NCI-H226 (cell line): Measurements from ENCODE around the gene ADAP2.
"Not testable (repeated sequence)": the region's sequence is repeated elsewhere in the genome, so short reads cannot be mapped to it uniquely, and the experiment has no call there.

Experiments used
- DNase-seq: peaks from one replicate; pipeline ENCODE4 v3.0.0-alpha.2; 2015

The ADAP2 gene, protein sequence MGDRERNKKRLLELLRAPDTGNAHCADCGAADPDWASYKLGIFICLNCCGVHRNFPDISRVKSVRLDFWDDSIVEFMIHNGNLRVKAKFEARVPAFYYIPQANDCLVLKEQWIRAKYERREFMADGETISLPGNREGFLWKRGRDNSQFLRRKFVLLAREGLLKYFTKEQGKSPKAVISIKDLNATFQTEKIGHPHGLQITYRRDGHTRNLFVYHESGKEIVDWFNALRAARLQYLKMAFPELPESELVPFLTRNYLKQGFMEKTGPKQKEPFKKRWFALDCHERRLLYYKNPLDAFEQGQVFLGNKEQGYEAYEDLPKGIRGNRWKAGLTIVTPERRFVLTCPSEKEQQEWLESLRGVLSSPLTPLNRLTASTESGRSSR

DNA sequence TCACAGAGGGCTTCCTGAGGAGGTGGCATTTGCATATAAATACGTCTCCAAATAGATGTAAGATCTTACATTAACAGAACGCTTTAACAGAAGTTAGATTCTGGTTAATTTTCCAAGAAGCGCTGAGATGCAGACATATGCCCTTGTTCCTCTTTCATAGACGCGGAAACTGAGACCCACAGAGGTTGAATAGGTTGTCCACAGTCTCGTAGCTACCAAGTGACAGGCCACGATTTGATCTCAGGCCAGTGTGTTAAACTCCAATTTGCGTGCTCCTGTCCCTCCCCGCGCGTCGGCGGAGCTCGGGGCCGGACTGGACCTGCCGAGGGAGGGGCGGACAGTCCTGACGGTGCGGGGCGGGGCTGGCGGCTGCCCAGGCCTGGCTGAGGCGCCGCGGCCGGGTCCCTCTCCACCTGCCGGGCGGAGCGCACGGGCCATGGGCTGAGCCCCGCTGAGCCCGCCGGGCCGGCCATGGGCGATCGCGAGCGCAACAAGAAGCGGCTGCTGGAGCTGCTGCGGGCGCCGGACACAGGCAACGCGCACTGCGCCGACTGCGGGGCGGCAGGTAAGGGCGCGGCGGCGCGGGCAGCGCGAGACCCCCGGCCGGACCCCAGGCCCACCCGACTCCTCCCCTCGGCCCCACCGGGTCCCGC, at the start of gene ADAP2:
Gene ADAP2 (plus strand): TSS at position 402 of the 653 bp plus-strand sequence. CDS start 70 bp downstream, at position 472.
- DNase-seq: no peak

DNA sequence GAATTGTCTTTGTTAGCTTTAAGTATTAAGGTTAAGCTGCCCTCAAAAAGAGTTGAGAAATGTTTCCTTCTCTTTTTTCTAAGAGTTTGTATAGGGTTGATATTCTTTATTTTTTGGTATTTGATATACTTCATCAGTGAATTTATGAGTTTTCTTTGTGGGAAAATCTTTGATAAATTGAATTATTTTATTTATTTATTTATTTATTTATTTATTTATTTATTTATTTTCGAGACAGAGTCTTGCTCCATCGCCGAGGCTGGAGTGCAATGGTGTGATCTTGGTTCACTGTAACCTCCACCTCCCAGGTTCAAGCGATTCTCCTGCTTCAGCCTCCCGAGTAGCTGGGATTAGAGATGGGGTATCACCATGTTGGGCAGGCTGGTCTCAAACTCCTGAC, 35.6 kb upstream of the ADAP2 start:
- DNase-seq: no peak

DNA sequence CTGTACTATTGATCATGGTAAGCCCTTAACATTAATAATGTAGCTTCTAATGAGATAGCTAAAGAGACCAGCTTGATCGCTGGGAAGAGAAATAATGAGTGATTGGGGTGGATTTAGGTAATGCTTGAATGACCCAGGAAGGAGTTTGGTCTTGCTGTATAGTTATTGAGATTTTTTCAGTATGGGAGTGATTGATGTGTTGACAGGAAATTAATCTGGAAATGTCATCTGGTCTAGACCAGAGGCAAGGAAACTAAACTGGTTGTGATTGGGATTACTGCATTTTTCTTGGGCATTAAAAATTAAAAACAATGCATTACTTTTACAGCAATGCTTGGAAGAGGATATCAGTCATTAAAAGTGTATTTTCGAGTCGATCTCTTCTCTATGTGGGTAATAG, 27.5 kb upstream of the ADAP2 start:
- no peak for DNase-seq

DNA sequence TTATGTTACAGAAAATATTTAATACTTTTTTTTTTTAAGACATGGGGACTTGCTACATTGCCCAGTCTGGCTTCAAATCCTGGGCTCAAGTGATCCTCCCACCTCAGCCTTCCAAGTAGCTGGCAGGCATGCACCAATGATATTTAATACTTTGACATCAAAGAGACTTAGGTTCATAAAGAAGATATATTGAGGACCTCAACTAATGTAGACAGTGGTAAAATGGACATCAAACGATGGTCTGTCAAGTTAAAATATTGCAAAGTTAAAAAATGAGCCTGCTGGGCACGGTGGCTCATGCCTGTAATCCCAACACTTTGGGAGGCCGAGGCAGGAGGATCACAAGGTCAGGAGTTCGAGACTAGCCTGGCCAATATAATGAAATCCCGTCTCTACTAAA, 24.4 kb upstream of the ADAP2 start:
- DNase-seq: no peak

DNA sequence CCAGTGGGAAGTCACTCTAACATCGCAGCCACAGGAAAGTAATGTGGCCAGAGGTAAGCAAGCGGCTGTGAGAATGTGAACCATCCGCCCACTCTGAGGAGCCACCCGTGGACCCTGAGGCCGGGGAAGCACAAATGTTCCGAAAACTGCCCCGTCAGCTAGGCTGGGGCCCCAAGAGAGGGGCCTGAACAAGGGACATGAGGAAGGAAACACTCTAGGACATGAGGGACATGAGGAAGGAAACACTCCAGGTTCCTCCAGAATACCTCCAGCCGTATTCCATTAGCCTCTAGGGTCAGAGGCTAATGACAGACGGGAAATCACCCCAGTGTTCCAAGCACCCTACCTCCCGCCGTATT, 16.0 kb upstream of the ADAP2 start:
- DNase-seq: no peak

DNA sequence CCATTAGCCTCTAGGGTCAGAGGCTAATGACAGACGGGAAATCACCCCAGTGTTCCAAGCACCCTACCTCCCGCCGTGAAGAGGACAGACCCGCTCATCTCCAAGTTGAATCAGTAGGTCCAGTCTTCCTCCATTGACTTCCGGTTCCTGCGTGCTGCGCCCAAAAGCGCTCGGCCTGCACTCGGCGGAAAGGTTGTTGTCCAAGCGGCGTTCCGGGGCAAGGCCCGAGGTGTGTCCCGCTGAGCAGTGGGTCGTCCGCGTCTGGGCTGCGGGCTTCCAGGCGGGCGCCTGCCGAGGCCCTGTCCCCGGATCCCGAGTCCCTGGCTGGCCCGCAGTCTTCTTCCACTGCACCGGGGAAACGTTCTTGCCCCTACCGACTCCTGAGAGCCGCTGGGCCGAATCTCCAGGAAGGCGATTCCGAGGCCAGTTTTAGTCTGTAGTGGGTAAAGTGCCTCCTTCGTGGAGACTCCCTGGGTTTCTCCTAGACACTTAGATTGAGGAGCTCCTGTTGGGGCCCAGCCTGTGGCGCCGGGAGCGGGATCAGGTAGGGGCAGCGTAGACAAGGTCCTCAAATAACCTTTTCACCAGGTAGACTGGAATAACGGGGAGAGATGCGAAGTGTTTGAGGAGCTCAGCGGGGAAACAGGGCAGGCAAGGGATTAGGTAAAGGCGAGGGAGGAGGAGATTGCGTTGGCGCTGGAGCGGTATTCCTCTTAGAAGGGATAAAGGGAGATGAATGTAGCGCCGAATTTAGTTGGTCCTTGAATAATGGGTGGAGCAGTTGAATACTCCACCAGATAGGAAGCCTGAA, 15.4 kb upstream of the ADAP2 start, which contains the start of gene TEFM:
Gene TEFM (minus strand): TSS at position 138 of the 811 bp plus-strand sequence. CDS start 40 bp downstream, at position 98.
- peak; percentile 85 for DNase-seq

DNA sequence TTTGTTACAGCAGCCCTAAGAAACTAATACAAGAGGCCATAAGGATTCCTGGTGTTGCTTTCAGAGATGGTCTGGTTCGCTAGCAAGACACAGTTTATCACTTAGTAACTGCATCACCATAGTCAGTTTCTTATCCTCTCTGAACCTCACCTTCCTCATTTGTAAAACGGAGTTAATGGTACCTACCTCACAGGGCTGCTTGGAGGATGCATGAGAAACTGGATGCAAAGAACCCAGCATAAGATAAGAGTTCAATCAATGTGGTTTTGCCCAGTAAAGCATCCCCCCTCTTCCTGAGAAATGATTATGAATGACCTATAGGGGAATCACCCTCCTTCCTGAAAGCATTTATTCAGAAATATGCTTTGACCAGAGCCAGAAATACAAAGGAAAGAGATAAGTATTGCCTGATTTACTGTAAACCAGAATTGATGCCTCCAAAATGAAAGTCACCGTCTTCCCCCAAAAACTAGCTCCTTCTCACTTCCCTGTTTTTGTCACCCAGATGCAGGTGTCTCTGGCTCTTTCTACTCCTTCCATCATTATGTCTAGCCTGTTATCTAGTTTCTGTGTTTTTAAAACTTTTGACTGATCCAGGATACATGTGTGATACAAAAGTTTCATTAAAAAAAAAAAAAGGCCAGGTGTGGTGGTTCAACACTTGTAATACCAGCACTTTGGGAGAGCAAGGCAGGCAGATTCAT, 12.9 kb upstream of the ADAP2 start:
- no peak for DNase-seq

DNA sequence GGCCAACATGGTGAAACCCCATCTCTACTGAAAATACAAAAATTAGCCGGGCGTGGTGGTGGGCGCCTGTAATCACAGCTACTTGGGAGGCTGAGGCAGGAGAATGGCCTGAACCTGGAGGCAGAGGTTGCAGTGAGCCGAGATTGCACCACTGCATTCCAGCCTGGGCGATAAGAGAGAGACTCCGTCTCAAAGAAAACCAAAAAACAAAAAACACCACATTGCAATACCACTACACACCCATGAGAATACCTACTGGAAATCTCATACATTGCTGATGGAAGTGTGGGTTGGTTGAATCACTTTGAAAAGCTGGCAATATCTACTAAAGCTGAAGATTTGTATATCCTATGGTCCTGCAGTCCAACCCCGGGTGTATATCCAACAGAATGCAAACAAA, 11.6 kb upstream of the ADAP2 start:
- not testable (repeated sequence) for DNase-seq

DNA sequence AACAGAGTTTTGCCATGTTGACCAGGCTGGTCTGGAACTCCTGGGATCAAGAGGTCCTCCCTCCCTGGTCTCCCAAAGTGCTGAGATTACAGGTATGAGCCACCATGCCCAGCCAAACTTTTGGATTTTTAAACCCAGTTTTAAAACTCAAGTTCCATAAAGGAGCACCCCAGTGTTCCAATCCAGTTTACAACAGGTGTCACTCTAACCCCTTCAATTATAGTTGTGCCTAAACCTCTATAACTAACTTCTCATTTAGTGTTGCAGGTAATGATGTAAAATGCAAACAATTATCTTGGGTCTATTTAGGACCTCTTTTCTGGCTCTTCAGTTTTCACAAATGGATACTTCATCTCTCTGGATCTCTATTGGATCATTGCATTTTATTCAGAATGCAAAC, 7.8 kb upstream of the ADAP2 start:
- DNase-seq: no peak

DNA sequence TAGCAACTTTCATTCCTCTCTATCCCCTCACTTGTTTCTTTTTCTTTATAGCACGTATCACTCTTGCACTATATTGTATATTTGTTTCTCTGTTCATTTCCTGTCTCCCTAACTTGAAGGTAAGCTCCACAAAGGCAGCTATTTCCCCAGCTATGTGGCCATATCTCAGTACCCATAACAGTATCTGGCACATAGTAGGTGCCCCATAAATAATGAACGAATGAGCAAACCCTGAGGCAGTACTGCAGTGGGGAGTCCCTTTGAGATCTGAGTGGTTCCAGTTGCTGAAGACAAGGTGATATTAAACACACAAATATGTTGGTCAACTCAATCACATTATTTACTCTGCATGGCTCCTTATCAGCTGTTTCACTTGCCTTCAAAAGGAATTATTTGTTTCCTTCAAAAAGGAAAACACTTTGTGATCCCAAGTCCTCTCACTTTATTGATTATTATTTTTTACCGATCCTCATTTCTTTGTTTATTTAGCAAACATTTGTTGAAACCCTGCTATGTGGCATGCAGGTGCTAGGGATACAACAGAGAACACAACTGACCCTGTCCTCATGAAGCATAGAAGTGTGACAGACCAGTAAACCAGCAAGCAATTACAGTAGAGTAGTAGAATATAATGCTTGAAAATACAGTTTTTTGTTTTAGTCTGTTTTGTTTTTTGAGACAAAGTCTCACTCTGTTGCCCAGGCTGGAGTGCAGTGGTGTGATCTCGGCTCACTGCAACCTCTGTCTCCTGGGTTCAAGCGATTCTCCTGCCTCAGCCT, 5.7 kb upstream of the ADAP2 start:
- DNase-seq: no peak

DNA sequence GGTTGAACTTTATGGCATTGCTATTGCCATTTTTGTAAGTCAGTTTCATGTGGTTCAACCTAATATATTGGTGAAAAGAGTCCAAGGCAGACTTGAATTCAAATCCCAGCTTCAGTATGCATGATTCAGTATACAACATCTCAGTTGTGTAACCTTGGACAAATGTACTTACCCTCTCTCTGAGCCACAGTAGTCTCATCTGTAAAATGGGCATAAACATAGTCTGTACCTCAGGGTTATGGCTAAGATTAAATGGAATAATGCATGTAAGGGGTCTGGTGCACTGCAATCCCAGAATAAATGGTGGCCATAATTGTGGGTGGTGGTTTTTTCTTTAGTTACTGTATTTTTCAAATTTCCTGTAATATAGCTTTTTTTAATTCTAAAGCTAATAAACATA, 4.7 kb upstream of the ADAP2 start:
- no peak for DNase-seq

DNA sequence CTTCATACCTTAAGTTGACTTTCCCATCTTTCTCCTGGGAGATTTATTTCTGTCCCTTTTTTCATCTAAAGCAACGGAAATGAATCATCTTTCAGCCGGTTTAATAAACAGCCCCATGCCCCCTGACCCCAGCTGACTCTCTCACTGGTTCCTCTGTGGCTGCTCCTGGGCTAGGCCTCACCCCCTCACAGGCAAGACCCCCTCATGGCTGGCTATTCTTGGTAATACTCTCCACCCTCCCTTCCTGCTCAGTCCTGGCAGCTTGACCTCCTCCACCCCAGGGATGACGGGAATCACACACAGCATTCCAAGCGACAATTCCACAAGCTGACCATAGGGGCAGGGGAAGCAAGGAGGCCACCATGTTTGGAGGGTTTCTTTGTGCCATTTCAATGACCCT, 1.5 kb upstream of the ADAP2 start:
- no peak for DNase-seq

DNA sequence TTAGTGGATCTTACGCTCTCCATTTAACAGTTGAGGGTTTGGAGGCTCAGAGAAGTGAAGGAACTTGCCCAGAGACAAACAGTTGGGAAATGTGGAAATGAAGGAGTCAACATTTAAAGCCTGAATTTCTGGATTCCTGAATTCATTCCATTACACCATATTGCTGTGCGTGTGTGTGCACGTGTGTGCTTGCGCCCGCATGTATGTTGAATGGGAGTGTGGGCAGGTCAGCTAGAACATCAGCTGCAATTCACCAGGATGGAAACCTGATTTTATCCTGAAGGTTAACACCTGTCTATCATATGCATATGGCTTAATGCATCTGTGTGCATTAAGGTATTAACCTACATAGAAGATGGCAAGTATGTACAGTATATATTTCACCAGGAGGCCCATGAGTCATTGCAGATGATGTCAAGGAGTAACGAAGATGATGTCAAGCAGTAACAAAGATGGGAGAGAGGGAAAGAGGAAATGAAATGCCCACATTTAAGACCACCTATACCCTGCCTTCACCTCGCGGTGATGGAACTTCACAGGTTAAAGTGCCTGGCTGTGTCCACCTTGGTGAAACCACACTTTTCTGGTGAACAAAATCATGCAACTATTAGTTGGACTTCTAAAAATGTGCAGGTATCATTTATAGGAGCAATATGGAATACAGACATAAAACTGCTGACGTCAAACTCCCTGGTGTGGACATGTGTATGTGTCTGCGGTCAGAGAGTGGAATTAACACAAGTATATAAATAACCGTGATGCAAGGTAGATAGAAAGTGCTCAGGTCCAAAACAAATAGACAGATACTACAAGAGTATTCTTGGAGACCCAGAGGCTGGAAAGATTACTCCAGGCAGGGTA, 832 bp upstream of the ADAP2 start:
- DNase-seq: no peak

DNA sequence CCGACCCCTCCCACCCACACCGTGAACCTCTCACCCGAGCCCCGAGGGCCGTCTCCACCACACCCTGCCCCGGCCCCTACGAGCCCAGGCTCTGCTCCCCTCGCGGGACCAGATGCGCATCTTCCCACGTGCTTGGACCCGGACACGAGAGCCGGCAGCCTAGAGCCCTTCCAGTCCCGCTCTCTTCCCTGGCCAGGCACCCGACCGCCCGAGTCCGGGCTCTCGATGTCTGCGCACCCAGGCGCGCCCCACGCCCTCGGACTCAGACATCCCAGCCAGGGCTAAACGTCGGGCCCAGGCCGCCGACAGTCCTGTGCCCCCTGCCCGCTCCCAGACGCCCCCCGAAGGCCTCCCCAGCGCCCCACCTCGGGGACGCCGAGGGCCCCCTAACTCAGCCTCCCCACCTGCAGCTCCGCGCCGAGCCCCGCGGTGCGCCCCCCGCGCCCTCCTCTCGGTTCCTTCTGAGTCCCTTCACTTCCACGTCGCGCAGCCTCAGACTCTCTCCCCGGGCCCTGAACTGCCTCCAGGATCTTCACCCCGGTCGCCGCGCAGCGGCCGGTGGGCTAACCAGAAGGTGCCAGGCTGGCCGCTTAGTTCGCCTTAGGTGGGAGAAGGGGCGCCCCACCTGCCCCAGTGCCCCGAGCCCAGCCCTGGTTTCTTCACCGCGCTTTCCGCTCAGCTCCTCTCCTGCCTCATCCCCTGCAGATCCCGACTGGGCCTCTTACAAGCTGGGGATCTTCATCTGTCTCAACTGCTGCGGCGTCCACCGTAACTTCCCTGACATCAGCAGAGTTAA, 688 bp downstream of the ADAP2 start:
- DNase-seq: no peak

DNA sequence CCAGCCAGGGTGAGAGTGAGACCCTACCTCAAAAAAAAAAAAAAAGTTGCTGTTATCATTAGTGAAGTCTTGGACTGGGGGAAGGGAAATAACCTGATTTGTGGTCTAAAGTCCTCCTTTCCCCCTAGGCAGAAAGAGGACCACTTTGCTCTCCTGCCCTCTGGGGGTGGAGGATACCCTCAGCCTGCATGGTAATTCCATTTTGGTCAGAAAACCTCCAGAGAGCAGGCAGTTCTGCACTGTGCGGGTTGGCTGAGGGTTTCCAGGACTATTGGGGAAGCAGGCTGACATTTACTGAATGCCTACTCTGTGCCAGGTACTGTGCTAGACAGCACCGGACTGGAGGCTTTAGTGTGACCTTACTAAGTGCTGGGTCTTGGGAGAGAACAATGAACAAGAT, 2.6 kb downstream of the ADAP2 start:
- DNase-seq: no peak

DNA sequence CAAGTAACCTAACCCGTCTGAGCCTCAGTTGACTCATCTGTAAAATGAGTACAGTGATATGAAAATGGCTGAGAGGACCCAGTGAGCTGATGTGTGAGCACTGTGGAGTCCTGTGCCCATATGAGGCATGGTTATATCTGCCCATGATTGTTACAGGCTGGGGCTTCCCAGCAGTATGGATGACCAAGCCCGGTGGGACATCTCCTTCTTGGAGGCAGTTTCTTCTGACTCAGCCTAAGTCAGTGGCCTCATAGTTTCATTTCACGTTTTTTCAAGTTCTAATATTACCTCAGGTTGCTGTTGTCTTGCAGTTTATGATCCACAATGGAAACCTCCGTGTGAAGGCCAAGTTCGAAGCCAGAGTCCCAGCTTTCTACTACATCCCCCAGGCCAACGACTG, 4.8 kb downstream of the ADAP2 start:
- no peak for DNase-seq

DNA sequence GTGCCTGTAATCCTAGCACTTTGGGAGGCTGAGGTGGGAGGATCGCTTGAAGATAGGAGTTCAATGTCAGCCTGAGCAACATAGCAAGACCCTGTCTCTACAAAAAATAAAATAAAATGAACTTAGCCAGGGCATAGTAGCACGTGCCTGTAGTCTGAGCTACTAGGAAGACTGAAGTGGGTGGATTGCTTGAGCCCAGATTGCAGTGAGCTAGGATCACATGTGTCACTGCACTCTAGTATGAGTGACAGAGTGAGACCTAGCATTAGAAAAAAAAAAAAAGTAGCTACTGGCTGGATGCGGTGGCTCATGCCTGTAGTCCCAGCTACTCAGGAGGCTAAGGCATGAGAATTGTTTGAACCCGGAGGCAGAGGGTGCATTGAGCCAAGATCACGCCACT, 6.0 kb downstream of the ADAP2 start:
- DNase-seq: no peak

DNA sequence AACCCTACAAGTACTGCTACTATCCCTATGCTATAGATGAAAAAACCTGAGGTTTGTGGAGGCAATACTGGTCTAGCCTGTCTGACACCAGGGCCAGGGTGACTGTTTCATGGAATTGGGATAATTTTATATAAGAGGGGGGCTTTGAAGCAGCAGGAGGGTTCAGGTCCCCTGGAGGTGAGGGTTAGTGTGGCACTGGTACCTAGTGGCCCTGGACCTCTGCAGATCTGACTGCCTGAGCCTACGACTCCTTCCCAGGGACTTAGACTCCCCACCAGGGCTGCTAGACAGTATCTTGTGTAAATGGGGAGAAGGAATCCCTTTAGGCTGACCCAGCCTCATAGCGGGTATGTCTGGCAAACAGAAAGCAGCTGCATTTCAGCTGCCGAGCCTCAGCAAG, 6.8 kb downstream of the ADAP2 start:
- no peak for DNase-seq

DNA sequence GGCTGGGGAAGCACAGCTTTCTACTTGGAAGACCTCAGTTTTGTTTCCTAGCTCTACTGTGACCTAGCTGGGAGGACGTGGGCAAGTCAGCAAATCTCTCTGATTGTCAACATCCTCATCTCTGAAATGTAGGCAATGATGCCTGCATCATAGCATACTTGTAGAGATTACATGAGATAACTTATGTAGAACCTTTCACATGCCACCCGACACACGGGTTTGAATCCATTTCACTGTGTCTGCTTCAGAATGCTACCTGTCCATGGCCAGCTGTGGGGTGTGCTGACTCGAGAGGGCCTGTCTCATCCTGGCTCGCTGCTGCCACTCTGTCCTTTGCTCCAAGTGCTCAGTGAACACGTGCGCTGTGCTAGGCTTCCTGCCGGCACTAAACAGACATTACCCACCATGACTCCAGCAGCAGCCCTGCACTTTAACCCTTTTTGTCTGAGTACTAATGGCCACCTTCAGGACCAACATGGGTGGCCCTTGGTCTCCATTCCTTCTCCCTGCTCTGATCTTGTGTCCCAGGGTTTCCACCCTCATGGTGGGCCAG, 7.4 kb downstream of the ADAP2 start:
- DNase-seq: no peak

DNA sequence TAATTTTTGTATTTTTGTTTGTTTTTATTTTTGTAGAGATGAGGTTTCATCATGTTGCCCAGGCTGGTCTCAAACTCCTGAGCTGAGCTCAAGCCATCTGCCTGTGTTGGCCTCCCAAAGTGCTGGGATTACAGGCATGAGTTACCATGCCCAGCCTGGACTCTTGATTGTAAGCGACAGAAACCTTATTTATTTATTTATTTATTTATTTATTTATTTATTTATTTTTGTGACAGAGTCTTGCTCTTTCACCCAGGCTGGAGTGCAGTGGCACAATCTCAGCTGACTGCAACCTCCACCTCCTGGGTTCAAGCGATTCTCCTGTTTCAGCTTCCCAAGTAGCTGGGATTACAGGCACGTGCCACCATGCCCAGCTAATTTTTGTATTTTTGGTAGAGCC, 8.1 kb downstream of the ADAP2 start:
- not testable (repeated sequence) for DNase-seq
